ENCODE measurements around the gene CNKSR3.

- no peak for TF ChIP-seq CTCF (IDR thresholded peaks at IDR 0.05; ENCODE audit: poor library complexity, severe bottlenecking)
- TF ChIP-seq REST (IDR thresholded peaks at IDR 0.05; ENCODE audit: borderline replicate concordance), result no peak
- TF ChIP-seq POLR2AphosphoS5 (IDR thresholded peaks at IDR 0.05), result no peak
- no peak for TF ChIP-seq EZH2 (IDR thresholded peaks at IDR 0.05; ENCODE audit: borderline replicate concordance, insufficient read depth, low read length, poor library complexity, severe bottlenecking)
- TF ChIP-seq SMC3 (conservative IDR thresholded peaks at IDR 0.05; ENCODE audit: poor library complexity), result no peak
- TF ChIP-seq EP300 (conservative IDR thresholded peaks at IDR 0.05; ENCODE audit: poor library complexity, severe bottlenecking), result no peak
Measured at GRCh38 chr6:154496186-154496585, 14.3 kb downstream of the CNKSR3 start.

Data from neural cell (in vitro differentiated cells).